Upper lobe of right lung (tissue), 1 donor: Measurements from ENCODE around the gene NHERF1. TPM values are rescaled to one million over a fixed set of nuclear protein-coding genes. Genes with fewer than 3 reads are reported as not detected.
A peak's percentile ranks its signal among the peaks of the same experiment; 100 is the strongest.

ENCODE experiments used
- ATAC-seq: fragments of 200-7000 bp; cut with Tn5 transposase; one replicate; pipeline ENCODE4 v1.9.1; 2020; ENCODE audit warnings: mild to moderate bottlenecking, moderate library complexity
- DNase-seq: peaks from one replicate; pipeline ENCODE4 v3.0.0-alpha.2; 2020
- H3K27ac ChIP-seq: fragments of 200-600 bp; one replicate; pipeline ENCODE4 v1.8.0; 2022
- H3K27me3 ChIP-seq: fragments of 200-600 bp; one replicate; pipeline ENCODE4 v1.8.0; 2022; ENCODE audit warnings: mild to moderate bottlenecking
- H3K36me3 ChIP-seq: fragments of 200-600 bp; one replicate; pipeline ENCODE4 v1.8.0; 2022
- H3K4me1 ChIP-seq: fragments of 200-600 bp; one replicate; pipeline ENCODE4 v1.8.0; 2022
- H3K4me3 ChIP-seq: fragments of 200-600 bp; one replicate; pipeline ENCODE4 v1.8.0; 2022; ENCODE audit warnings: mild to moderate bottlenecking
- H3K9me3 ChIP-seq: fragments of 200-600 bp; one replicate; pipeline ENCODE4 v1.8.0; 2022
- CTCF ChIP-seq: fragments of 200-600 bp; IDR thresholded peaks from one replicate; pipeline ENCODE4 v1.8.0; 2022; ENCODE audit warnings: antibody characterized with exemption
- intact Hi-C: fragments of 100-400 bp; cut with DNase I; formaldehyde crosslinking; loops from one replicate; pipeline ENCODE4 v1.11.0; 2022
- total RNA-seq: library from RNA; stranded (reverse); fragmentation: NEBNext Ultra II Directional; extraction: Animal tissue kit (Norgen Biotek cat#: 25700); gene quantifications from one replicate; pipeline ENCODE4 v1.2.1, GENCODE V29; 2021
- donor health status: DM: no; HTN: yes; CAD: no; lungs with severe emphysema.

NHERF1 gene
- total RNA-seq, 1 donor from 2014 or later = 28.4 TPM

GRCh38 chr17:74769266-74769855 lies 20.9 kb downstream of the NHERF1 start:
- intact Hi-C loops = no loop called here
- Histone ChIP-seq H3K27me3 (no peaks in the 10 kb centered on the region), H3K9me3 (no peaks in the 10 kb centered on the region), H3K4me1 (no peaks in the 10 kb centered on the region), H3K36me3 (peaks cover 50% of the 10 kb centered on the region), H3K4me3 (no peak overlapping the region), H3K27ac (no peak overlapping the region)
- no peak for TF ChIP-seq CTCF
- ATAC-seq (no peak), DNase-seq (no peak)

GRCh38 chr17:74769856-74770497 lies 21.5 kb downstream of the NHERF1 start:
- Histone ChIP-seq H3K27ac (no peak overlapping the region), H3K27me3 (no peaks in the 10 kb centered on the region), H3K4me1 (peaks cover 4% of the 10 kb centered on the region), H3K36me3 (peaks cover 50% of the 10 kb centered on the region), H3K9me3 (no peaks in the 10 kb centered on the region), H3K4me3 (no peak overlapping the region)
- no peak for ATAC-seq
- intact Hi-C loops = no loop called here
- no peak for TF ChIP-seq CTCF
- no peak for DNase-seq

- ATAC-seq (peak; percentile 89), DNase-seq (peak; percentile 88)
- peaks cover 10% of the 10 kb centered on the region for H3K4me1 ChIP-seq
- peaks cover 50% of the 10 kb centered on the region for H3K36me3 ChIP-seq
- no peaks in the 10 kb centered on the region for H3K27me3 ChIP-seq
- H3K4me3 ChIP-seq = no peak overlapping the region
- no peak overlapping the region for H3K27ac ChIP-seq
- peak; percentile 78 for TF ChIP-seq CTCF
- intact Hi-C loops = no loop called here
- no peaks in the 10 kb centered on the region for H3K9me3 ChIP-seq
Measured at GRCh38 chr17:74770498-74771318, 22.3 kb downstream of the NHERF1 start.

DNA sequence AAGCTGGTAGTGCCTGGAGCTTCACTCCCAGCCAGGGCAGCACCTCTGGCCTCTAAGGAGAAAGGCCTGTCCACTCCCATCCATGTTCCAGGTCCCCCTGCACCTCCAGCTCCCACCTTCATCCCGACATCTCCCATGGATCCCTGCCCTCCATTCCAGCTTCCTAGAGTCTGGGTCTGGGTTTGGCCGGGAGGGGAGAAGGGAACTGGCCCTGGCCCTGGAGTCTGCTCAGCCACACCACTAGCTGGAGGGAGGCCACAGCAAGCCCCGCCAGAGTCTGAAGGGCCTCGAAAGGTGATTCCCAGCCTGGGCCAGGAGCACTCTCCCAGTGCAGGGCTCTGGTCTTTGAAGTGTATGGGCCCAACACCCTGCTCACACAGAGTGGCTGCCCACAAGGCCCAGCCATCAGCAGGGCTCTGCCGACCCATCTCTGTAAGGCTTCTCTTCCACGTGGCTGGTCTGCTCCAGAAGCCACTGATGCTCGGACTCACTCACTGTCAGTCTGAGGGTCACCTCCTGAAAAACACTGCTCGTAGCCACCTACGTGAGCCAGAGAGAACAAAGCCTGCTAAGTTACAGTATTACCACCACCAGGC lies 23.0 kb downstream of the NHERF1 start:
- intact Hi-C loops = no loop called here
- H3K27ac ChIP-seq = no peak overlapping the region
- H3K4me3 ChIP-seq = no peak overlapping the region
- H3K27me3 ChIP-seq = no peaks in the 10 kb centered on the region
- H3K36me3 ChIP-seq = peaks cover 50% of the 10 kb centered on the region
- peaks cover 10% of the 10 kb centered on the region for H3K4me1 ChIP-seq
- no peak for ATAC-seq
- no peaks in the 10 kb centered on the region for H3K9me3 ChIP-seq
- DNase-seq = no peak
- no peak for TF ChIP-seq CTCF

DNA sequence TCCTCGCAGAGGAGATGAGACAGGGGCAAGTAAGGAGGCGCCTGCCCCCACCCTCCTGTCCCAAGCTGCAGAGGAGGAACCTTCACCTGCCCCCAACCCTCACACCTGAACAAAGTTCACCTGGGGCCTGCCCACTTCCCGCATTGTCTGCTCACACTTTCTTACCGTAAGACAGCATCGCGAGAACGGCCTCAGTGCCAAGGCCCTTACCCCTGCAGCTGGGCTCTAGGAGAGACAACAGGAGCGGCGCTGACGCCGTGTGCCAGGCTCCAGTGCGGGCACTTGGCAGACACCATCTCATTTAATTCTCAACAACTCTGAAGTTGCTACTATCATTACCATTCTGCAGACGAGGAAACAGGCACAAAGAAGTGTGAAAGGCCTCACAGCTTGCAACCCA lies 23.6 kb downstream of the NHERF1 start:
- DNase-seq = no peak
- H3K36me3 ChIP-seq = peaks cover 50% of the 10 kb centered on the region
- intact Hi-C loops = no loop called here

More for the DNA sequence above, 23.6 kb downstream of the NHERF1 start:
- no peak for TF ChIP-seq CTCF
- Histone ChIP-seq H3K27ac (no peak overlapping the region), H3K4me1 (peaks cover 15% of the 10 kb centered on the region), H3K27me3 (no peaks in the 10 kb centered on the region), H3K4me3 (no peak overlapping the region), H3K9me3 (no peaks in the 10 kb centered on the region)
- ATAC-seq = no peak
